GM18519 (cell line): ENCODE measurements around the gene NECTIN1.

Experiments used
- ATAC-seq: cut with Tn5 transposase; IDR thresholded peaks from one replicate; pipeline ENCODE4 v1.9.1; 2021; ENCODE audit warnings: mild to moderate bottlenecking, moderate library complexity; ENCODE audit not compliant: unreplicated experiment, low FRiP score

The NECTIN1 gene

GRCh38 chr11:119734788-119735187 lies 5.8 kb upstream of the NECTIN1 start:
- no peak for ATAC-seq

GRCh38 chr11:119730789-119731386 lies 1.9 kb upstream of the NECTIN1 start:
- ATAC-seq = no peak

GRCh38 chr11:119729951-119730613 lies 1.1 kb upstream of the NECTIN1 start:
- ATAC-seq = no peak

GRCh38 chr11:119729581-119729927 lies 554 bp upstream of the NECTIN1 start:
- ATAC-seq = no peak

GRCh38 chr11:119728211-119728626 lies 781 bp downstream of the NECTIN1 start:
- no peak for ATAC-seq

- no peak for ATAC-seq
These were observed 1.4 kb downstream of the NECTIN1 start for GRCh38 chr11:119727523-119728151.

GRCh38 chr11:119726585-119727522 lies 2.1 kb downstream of the NECTIN1 start:
- no peak for ATAC-seq

- no peak for ATAC-seq
These were observed 2.8 kb downstream of the NECTIN1 start for GRCh38 chr11:119726150-119726553.

- ATAC-seq = no peak
These were observed 4.0 kb downstream of the NECTIN1 start for GRCh38 chr11:119724956-119725355.

- ATAC-seq = no peak
These were observed 5.1 kb downstream of the NECTIN1 start for GRCh38 chr11:119723952-119724325.

- no peak for ATAC-seq
These were observed 5.6 kb downstream of the NECTIN1 start for GRCh38 chr11:119723243-119723951.

- ATAC-seq = no peak
These were observed 6.7 kb downstream of the NECTIN1 start for GRCh38 chr11:119722281-119722794.

- ATAC-seq = no peak
These were observed 7.6 kb downstream of the NECTIN1 start for GRCh38 chr11:119721129-119722120.

GRCh38 chr11:119720311-119720913 lies 8.6 kb downstream of the NECTIN1 start:
- no peak for ATAC-seq

GRCh38 chr11:119717839-119718534 lies 11.0 kb downstream of the NECTIN1 start:
- ATAC-seq = no peak

GRCh38 chr11:119716582-119717498 lies 12.2 kb downstream of the NECTIN1 start:
- no peak for ATAC-seq

- no peak for ATAC-seq
These were observed 14.4 kb downstream of the NECTIN1 start for GRCh38 chr11:119714590-119714989.
